K562 (cell line): Measurements from ENCODE around the gene C2orf76.

Experiments
- BDP1 ChIP-seq: IDR thresholded peaks from 3 replicates; pipeline ENCODE4 v1.6.1; 2011; ENCODE audit not compliant: insufficient read length, insufficient read depth
- EGR1 ChIP-seq: fragments of 450-650 bp; conservative IDR thresholded peaks from 2 replicates; pipeline ENCODE4 v1.6.1; 2017; ENCODE audit warnings: mild to moderate bottlenecking
- EZH2 ChIP-seq: IDR thresholded peaks from 2 replicates; pipeline ENCODE4 v1.6.1; 2012; ENCODE audit warnings: low read depth, mild to moderate bottlenecking, inconsistent platforms, low read length, borderline replicate concordance
- MXI1 ChIP-seq: IDR thresholded peaks from 2 replicates; pipeline ENCODE4 v1.6.1; 2011; ENCODE audit warnings: low read depth, mild to moderate bottlenecking, improper control_type of control experiment, low read length
- NELFE ChIP-seq: IDR thresholded peaks from 2 replicates; pipeline ENCODE4 v1.6.1; 2011; ENCODE audit warnings: mild to moderate bottlenecking; ENCODE audit not compliant: insufficient read depth, insufficient read length
- NFE2L1 ChIP-seq: fragments of 450-650 bp; IDR thresholded peaks from 2 replicates; pipeline ENCODE4 v1.6.1; 2016; ENCODE audit warnings: missing genetic modification characterization, low read depth, mild to moderate bottlenecking, missing compliant biosample characterization, moderate library complexity, borderline replicate concordance
- POLR2A ChIP-seq: fragments of 450-650 bp; conservative IDR thresholded peaks from 2 replicates; pipeline ENCODE4 v1.6.1; 2016
- SMARCA4 ChIP-seq: fragments of 450-650 bp; IDR thresholded peaks from 2 replicates; pipeline ENCODE4 v1.6.1; 2016
- TRIM24 ChIP-seq, 2 experiments: fragments of 450-650 bp; IDR thresholded peaks; 2 replicates each; pipeline ENCODE4 v1.6.1; 2016
- ZFX ChIP-seq: sonication (generic); formaldehyde crosslinking; IDR thresholded peaks from 2 replicates; pipeline ENCODE4 v1.8.0; 2022; ENCODE audit warnings: mild to moderate bottlenecking, missing genetic modification reagents, moderate library complexity
- TF ChIP-seq, protein P1 (sequence below), 3 experiments: IDR thresholded peaks in 2 of 3; conservative IDR thresholded peaks in 1 of 3; 2 replicates each; pipeline ENCODE4 v1.5.1; 2011 to 2012; ENCODE audit warnings: low read length in 3 of 3, mild to moderate bottlenecking in 3 of 3, control low read depth in 2 of 3, improper control_type of control experiment in 1 of 3, inconsistent platforms in 1 of 3, low read depth in 1 of 3, mixed read lengths in 1 of 3, moderate library complexity in 1 of 3; ENCODE audit not compliant: insufficient read depth in 2 of 3
- TF ChIP-seq, protein P2 (sequence below): sonication (generic); formaldehyde crosslinking; IDR thresholded peaks from 2 replicates; pipeline ENCODE4 v1.9.0; 2022; ENCODE audit warnings: mild to moderate bottlenecking, missing genetic modification reagents
- TF ChIP-seq, protein P3 (sequence below): fragments of 450-650 bp; conservative IDR thresholded peaks from 2 replicates; pipeline ENCODE4 v1.6.1; 2016; ENCODE audit warnings: missing genetic modification characterization, low read depth, mild to moderate bottlenecking, missing compliant biosample characterization, moderate library complexity
- TF ChIP-seq, protein P4 (sequence below), 2 experiments: fragments of 450-650 bp in 1 of 2; sonication (generic) in 1 of 2; formaldehyde crosslinking in 1 of 2; IDR thresholded peaks; 2 replicates each; pipeline versions ENCODE4 v1.7.1 to v1.9.0; 2016 to 2022; ENCODE audit warnings: inconsistent platforms in 1 of 2, mild to moderate bottlenecking in 1 of 2, missing genetic modification reagents in 1 of 2

DNA sequence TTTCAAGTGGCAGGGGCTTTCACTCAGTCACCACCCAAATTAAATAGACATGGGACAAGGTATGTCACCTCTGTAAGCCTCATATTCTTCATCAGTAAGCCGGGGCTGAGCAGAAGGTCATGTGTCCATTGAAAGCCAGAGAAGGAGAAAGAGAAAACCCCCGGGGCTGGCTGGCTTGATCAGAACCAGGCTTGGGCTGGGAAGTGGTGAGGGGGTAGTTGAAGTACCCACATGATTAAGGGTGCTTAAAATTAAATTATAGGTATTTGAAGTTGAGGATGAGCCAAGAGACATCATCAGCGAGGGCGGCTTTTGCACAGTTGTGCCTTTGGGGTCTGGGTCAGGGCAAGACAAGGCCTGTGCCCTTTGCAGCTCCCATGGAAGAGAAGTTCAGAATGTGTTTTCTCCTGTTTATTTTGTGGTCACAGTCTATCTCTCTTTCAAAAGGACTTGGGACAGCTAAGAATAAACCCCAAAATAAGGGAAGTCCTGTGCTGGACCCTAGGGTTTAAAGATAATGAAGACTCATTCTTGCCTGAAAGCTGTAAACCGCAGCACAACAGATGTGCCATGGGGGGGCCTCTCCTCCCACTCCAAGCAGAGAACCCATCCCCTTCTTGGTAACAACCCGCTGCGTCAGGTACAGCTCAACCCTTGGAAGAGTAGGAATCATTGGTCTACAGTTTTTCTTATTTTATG lies 10.8 kb upstream of the C2orf76 start:
- TF ChIP-seq, protein P1, sequence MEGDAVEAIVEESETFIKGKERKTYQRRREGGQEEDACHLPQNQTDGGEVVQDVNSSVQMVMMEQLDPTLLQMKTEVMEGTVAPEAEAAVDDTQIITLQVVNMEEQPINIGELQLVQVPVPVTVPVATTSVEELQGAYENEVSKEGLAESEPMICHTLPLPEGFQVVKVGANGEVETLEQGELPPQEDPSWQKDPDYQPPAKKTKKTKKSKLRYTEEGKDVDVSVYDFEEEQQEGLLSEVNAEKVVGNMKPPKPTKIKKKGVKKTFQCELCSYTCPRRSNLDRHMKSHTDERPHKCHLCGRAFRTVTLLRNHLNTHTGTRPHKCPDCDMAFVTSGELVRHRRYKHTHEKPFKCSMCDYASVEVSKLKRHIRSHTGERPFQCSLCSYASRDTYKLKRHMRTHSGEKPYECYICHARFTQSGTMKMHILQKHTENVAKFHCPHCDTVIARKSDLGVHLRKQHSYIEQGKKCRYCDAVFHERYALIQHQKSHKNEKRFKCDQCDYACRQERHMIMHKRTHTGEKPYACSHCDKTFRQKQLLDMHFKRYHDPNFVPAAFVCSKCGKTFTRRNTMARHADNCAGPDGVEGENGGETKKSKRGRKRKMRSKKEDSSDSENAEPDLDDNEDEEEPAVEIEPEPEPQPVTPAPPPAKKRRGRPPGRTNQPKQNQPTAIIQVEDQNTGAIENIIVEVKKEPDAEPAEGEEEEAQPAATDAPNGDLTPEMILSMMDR (IDR thresholded peaks at IDR 0.05 in 2 of 3, conservative IDR thresholded peaks at IDR 0.05 in 1 of 3; ENCODE audit: insufficient read depth in 2 of 3, low read depth in 1 of 3, low read length in 3 of 3) = no peak
- TF ChIP-seq, protein P2, sequence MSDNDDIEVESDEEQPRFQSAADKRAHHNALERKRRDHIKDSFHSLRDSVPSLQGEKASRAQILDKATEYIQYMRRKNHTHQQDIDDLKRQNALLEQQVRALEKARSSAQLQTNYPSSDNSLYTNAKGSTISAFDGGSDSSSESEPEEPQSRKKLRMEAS (CRISPR knock-in tag) = no peak
- TF ChIP-seq NELFE (no peak), EGR1 (no peak), POLR2A (no peak), BDP1 (no peak), NFE2L1 (tag) (no peak), SMARCA4 (0 out of 2 replicates have a peak, but pooled peaks have one; percentile 22), TRIM24 (IDR thresholded peaks at IDR 0.05) (no peak), ZFX (CRISPR knock-in tag) (no peak), EZH2 (no peak), MXI1 (no peak)
- TF ChIP-seq, protein P3, sequence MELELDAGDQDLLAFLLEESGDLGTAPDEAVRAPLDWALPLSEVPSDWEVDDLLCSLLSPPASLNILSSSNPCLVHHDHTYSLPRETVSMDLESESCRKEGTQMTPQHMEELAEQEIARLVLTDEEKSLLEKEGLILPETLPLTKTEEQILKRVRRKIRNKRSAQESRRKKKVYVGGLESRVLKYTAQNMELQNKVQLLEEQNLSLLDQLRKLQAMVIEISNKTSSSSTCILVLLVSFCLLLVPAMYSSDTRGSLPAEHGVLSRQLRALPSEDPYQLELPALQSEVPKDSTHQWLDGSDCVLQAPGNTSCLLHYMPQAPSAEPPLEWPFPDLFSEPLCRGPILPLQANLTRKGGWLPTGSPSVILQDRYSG = no peak
- TF ChIP-seq, protein P4, sequence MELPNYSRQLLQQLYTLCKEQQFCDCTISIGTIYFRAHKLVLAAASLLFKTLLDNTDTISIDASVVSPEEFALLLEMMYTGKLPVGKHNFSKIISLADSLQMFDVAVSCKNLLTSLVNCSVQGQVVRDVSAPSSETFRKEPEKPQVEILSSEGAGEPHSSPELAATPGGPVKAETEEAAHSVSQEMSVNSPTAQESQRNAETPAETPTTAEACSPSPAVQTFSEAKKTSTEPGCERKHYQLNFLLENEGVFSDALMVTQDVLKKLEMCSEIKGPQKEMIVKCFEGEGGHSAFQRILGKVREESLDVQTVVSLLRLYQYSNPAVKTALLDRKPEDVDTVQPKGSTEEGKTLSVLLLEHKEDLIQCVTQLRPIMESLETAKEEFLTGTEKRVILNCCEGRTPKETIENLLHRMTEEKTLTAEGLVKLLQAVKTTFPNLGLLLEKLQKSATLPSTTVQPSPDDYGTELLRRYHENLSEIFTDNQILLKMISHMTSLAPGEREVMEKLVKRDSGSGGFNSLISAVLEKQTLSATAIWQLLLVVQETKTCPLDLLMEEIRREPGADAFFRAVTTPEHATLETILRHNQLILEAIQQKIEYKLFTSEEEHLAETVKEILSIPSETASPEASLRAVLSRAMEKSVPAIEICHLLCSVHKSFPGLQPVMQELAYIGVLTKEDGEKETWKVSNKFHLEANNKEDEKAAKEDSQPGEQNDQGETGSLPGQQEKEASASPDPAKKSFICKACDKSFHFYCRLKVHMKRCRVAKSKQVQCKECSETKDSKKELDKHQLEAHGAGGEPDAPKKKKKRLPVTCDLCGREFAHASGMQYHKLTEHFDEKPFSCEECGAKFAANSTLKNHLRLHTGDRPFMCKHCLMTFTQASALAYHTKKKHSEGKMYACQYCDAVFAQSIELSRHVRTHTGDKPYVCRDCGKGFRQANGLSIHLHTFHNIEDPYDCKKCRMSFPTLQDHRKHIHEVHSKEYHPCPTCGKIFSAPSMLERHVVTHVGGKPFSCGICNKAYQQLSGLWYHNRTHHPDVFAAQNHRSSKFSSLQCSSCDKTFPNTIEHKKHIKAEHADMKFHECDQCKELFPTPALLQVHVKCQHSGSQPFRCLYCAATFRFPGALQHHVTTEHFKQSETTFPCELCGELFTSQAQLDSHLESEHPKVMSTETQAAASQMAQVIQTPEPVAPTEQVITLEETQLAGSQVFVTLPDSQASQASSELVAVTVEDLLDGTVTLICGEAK (IDR thresholded peaks at IDR 0.05) = no peak
- TF ChIP-seq, protein P4 (CRISPR knock-in tag; IDR thresholded peaks at IDR 0.05) = no peak
